HG03175 (cell line): ENCODE measurements around the gene FGF14.
A peak's percentile ranks its signal among the peaks of the same experiment; 100 is the strongest.

Experiments used
- ATAC-seq: cut with Tn5 transposase; IDR thresholded peaks from one replicate; pipeline ENCODE4 v1.9.1; 2021; ENCODE audit warnings: mild to moderate bottlenecking, moderate library complexity; ENCODE audit not compliant: unreplicated experiment

FGF14 gene

GRCh38 chr13:101747039-101747438 lies 654.8 kb downstream of the FGF14 start:
- ATAC-seq: no peak

- no peak for ATAC-seq
Measured at GRCh38 chr13:101746513-101746912, 655.3 kb downstream of the FGF14 start.

GRCh38 chr13:101739382-101740178 lies 662.3 kb downstream of the FGF14 start:
- ATAC-seq: peak; percentile 96

- ATAC-seq: no peak
Measured at GRCh38 chr13:101738336-101738735, 663.5 kb downstream of the FGF14 start.

- no peak for ATAC-seq
Measured at GRCh38 chr13:101736566-101736965, 665.3 kb downstream of the FGF14 start.

GRCh38 chr13:101730420-101731000 lies 671.3 kb downstream of the FGF14 start:
- no peak for ATAC-seq

GRCh38 chr13:101728615-101729014 lies 673.2 kb downstream of the FGF14 start:
- no peak for ATAC-seq

- no peak for ATAC-seq
Measured at GRCh38 chr13:101728021-101728420, 673.8 kb downstream of the FGF14 start.

- ATAC-seq: no peak
Measured at GRCh38 chr13:101727118-101727517, 674.7 kb downstream of the FGF14 start.

- no peak for ATAC-seq
Measured at GRCh38 chr13:101726681-101727080, 675.2 kb downstream of the FGF14 start.

- ATAC-seq: no peak
Measured at GRCh38 chr13:101718496-101718895, 683.4 kb downstream of the FGF14 start.

- ATAC-seq: no peak
Measured at GRCh38 chr13:101717353-101717752, 684.5 kb downstream of the FGF14 start.

- no peak for ATAC-seq
Measured at GRCh38 chr13:101714195-101714594, 687.7 kb downstream of the FGF14 start.

GRCh38 chr13:101712026-101712348 lies 689.9 kb downstream of the FGF14 start:
- no peak for ATAC-seq

GRCh38 chr13:101711307-101712025 lies 690.4 kb downstream of the FGF14 start:
- no peak for ATAC-seq

- ATAC-seq: no peak
Measured at GRCh38 chr13:101709952-101710351, 691.9 kb downstream of the FGF14 start.

- ATAC-seq: no peak
Measured at GRCh38 chr13:101708115-101708514, 693.7 kb downstream of the FGF14 start.

GRCh38 chr13:101707659-101708058 lies 694.2 kb downstream of the FGF14 start:
- no peak for ATAC-seq

GRCh38 chr13:101706651-101707050 lies 695.2 kb downstream of the FGF14 start:
- no peak for ATAC-seq

- ATAC-seq: no peak
Measured at GRCh38 chr13:101703838-101704237, 698.0 kb downstream of the FGF14 start.

- no peak for ATAC-seq
Measured at GRCh38 chr13:101703081-101703480, 698.8 kb downstream of the FGF14 start.

- ATAC-seq: no peak
Measured at GRCh38 chr13:101700598-101700997, 701.2 kb downstream of the FGF14 start.
